ENCODE measurements around the gene MLX. TPM values are rescaled to one million over a fixed set of nuclear protein-coding genes. Genes with fewer than 3 reads are reported as not detected.

MLX gene
- total and polyA plus RNA-seq, 7 donors: 45.2 to 108 (median 67.9) TPM

DNA sequence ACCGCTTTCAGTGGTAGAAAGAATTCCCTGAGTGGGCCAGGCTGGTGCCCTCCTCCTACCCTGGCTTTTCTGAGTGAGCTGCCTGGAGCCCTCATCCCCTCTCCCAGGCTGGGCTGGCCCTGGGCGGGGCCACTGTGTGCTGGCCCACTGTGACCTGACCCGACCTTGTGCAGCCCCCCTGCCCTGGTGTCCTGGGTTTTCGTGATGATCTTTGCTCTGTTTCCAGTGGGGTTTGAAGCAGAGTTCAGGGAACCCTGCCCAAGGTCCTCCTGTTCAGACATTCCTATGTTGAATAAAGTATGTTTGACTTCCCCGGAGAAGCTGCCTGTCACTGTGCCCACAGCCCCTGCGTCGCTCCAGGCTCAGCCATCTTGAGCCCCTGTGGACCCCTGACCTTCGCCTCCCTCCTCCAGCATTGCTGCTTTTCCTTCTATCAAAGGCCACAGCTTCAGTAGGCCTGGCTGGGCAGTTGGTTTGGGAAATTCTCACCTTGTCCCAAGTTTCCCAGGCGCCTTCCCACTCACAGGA lies 44.6 kb upstream of the MLX start:
- no peak for ATAC-seq
- H3K4me3 ChIP-seq: no peak overlapping the region
- no peaks in the 10 kb centered on the region for H3K9me3 ChIP-seq
- intact Hi-C loops (cut with DNase I): loop anchor here in 1 of 2 donors (5.0 kb wide), 1 partner anchor 100 kb away; the partner anchor contains the start of gene CAVIN1
- peaks cover 72% of the 10 kb centered on the region for H3K4me1 ChIP-seq
- TF ChIP-seq, protein P1, sequence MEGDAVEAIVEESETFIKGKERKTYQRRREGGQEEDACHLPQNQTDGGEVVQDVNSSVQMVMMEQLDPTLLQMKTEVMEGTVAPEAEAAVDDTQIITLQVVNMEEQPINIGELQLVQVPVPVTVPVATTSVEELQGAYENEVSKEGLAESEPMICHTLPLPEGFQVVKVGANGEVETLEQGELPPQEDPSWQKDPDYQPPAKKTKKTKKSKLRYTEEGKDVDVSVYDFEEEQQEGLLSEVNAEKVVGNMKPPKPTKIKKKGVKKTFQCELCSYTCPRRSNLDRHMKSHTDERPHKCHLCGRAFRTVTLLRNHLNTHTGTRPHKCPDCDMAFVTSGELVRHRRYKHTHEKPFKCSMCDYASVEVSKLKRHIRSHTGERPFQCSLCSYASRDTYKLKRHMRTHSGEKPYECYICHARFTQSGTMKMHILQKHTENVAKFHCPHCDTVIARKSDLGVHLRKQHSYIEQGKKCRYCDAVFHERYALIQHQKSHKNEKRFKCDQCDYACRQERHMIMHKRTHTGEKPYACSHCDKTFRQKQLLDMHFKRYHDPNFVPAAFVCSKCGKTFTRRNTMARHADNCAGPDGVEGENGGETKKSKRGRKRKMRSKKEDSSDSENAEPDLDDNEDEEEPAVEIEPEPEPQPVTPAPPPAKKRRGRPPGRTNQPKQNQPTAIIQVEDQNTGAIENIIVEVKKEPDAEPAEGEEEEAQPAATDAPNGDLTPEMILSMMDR (IDR thresholded peaks at IDR 0.05): no peak
- 52 to 57% (median 56%) methylated on average over 9 of the region's 9 CpGs for WGBS, 3 donors
- peak overlapping the region; percentile 84 for H3K27ac ChIP-seq
- DNase-seq: no peak
- no peaks in the 10 kb centered on the region for H3K27me3 ChIP-seq (ENCODE audit: insufficient read depth in 3 of 3, low read length in 2 of 3)
- H3K36me3 ChIP-seq (ENCODE audit: insufficient read depth in 1 of 2, low read depth in 1 of 2): peaks cover 3 to 35% of the 10 kb centered on the region in 2 donors

DNA sequence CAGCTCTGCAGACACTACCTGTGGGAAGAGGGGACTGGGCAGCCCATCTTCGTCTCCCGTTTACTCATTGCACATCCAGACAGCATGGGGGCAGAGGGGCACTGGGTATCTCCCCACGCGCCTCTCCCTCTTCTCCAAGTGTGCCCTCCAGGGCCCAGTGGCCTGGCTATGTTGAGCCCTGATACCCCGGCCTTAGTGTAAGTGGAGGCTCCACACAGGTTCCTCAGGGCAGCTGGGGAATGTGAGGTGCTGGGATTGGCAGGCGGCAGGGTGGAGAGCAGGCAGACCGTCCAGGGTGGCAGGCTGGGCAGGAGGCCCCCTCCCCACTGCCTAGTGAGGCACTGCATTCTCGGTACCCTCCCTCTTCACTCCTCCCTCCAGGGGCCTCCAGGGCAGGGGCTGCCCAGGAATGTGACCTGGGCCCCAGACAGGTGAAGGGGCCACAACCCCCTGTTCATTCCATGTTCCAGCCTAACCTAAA lies 44.1 kb upstream of the MLX start:
- peaks cover 3 to 31% of the 10 kb centered on the region in 2 donors for H3K36me3 ChIP-seq (ENCODE audit: insufficient read depth in 1 of 2, low read depth in 1 of 2)
- H3K27ac ChIP-seq: peak overlapping the region; percentile 84
- DNase-seq (no peak), ATAC-seq (no peak)
- TF ChIP-seq, protein P1 (IDR thresholded peaks at IDR 0.05): no peak
- 77 to 86% (median 85%) methylated on average over 8 of the region's 8 CpGs for WGBS, 3 donors
- no peaks in the 10 kb centered on the region for H3K27me3 ChIP-seq (ENCODE audit: insufficient read depth in 3 of 3, low read length in 2 of 3)
- H3K4me1 ChIP-seq: peaks cover 68% of the 10 kb centered on the region
- intact Hi-C loops (cut with DNase I): loop anchor here in 1 of 2 donors (5.0 kb wide), 1 partner anchor 101 kb away; the partner anchor contains the start of gene CAVIN1
- no peak overlapping the region for H3K4me3 ChIP-seq
- H3K9me3 ChIP-seq: no peaks in the 10 kb centered on the region

DNA sequence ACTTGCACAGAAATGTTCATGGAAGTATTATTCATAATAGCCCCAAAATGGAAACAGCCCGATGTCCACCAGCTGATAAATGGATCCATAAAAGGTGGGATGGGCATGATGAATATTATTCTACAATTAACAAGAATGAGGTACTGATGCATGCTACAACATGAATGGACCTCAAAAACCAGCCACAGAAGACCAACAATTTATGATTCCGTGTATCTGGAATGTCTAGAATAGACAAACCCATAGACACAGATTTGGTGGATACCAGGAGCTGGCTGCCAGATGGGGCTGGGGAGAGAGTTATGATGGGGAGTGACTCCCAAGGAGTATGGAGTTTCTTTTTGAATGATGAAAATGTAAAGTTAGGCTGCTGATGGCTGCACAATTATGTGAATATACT lies 41.7 kb upstream of the MLX start:
- H3K9me3 ChIP-seq: no peaks in the 10 kb centered on the region
- peaks cover 48% of the 10 kb centered on the region for H3K4me1 ChIP-seq
- H3K36me3 ChIP-seq (ENCODE audit: insufficient read depth in 1 of 2, low read depth in 1 of 2): peaks cover 3 to 31% of the 10 kb centered on the region in 2 donors
- H3K27me3 ChIP-seq (ENCODE audit: insufficient read depth in 3 of 3, low read length in 2 of 3): no peaks in the 10 kb centered on the region
- H3K27ac ChIP-seq: peak overlapping the region; percentile 84
- intact Hi-C loops (cut with DNase I): loop anchor here in 1 of 2 donors (5.0 kb wide), 1 partner anchor 203 kb away; no protein-coding TSS in a partner anchor
- DNase-seq: no peak
- H3K4me3 ChIP-seq: no peak overlapping the region
- ATAC-seq: no peak
- 76 to 95% (median 78%) methylated on average over 2 of the region's 2 CpGs for WGBS, 3 donors
- TF ChIP-seq, protein P1 (IDR thresholded peaks at IDR 0.05): no peak

DNA sequence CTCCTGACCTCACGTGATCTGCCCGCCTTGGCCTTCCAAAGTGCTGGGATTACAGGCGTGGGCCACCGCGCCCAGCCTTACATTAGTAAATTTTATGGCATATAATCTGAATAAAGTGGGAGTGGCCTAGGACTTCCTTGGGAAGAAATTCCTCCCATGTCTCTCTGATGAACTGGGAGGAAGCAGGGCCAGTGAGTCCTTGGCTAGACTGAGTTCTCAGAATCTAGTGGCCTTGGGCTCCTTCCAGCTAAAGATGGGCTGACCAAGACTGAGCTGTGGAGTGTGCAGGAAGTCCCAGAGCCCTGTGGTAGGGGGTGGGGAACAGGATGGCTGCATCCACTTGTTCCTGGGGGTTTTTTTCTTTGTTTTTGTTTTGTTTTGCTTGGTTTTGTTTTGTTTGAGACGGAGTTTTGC lies 40.9 kb upstream of the MLX start:
- TF ChIP-seq, protein P1 (IDR thresholded peaks at IDR 0.05): no peak
- Histone ChIP-seq H3K4me1 (peaks cover 45% of the 10 kb centered on the region), H3K9me3 (no peaks in the 10 kb centered on the region), H3K27ac (peak overlapping the region; percentile 84), H3K27me3 (ENCODE audit: insufficient read depth in 3 of 3, low read length in 2 of 3) (no peaks in the 10 kb centered on the region), H3K4me3 (no peak overlapping the region), H3K36me3 (ENCODE audit: insufficient read depth in 1 of 2, low read depth in 1 of 2) (peaks cover 3 to 27% of the 10 kb centered on the region in 2 donors)
- ATAC-seq (peak in 3 of 4 donors; percentile 29 to 43 (median 41)), DNase-seq (peak in 1 of 2 donors; percentile 59)
- WGBS, 3 donors: 60 to 70% (median 68%) methylated on average over 6 of the region's 6 CpGs
- intact Hi-C loops (cut with DNase I): loop anchor here in 1 of 2 donors (5.0 kb wide), 1 partner anchor 204 kb away; no protein-coding TSS in a partner anchor
